ENCODE data around the gene TH.

The TH gene

GRCh38 chr11:2202900-2203439, 31.4 kb upstream of the TH start:
- Histone ChIP-seq H3K4me1 (ENCODE audit: insufficient read depth, low read length, poor library complexity, severe bottlenecking) (peaks cover 4% of the 10 kb centered on the region), H3K79me2 (ENCODE audit: insufficient read depth, low read length) (no peaks in the 10 kb centered on the region), H3K27me3 (ENCODE audit: insufficient read depth, low read length, poor library complexity, severe bottlenecking) (no peaks in the 10 kb centered on the region), H3K36me3 (ENCODE audit: insufficient read depth, low read length) (no peaks in the 10 kb centered on the region), H3F3A (ENCODE audit: low read depth) (no peaks in the 10 kb centered on the region), H3K9me2 (replicated peaks; ENCODE audit: low read depth, low read length) (no peaks in the 10 kb centered on the region), H4K20me1 (ENCODE audit: insufficient read depth, low read length, poor library complexity, severe bottlenecking) (no peaks in the 10 kb centered on the region), H3K9me3 (ENCODE audit: insufficient read depth, low read depth, low read length) (no peaks in the 10 kb centered on the region), H3K4me3 (ENCODE audit: low read length, poor library complexity, severe bottlenecking) (no peak overlapping the region), H3K9ac (ENCODE audit: low read depth, low read length, poor library complexity, severe bottlenecking) (no peak overlapping the region), H2AFZ (ENCODE audit: low read length) (no peak overlapping the region), H3K4me2 (ENCODE audit: low read depth, low read length, poor library complexity, severe bottlenecking) (no peak overlapping the region)
- no peak for TF ChIP-seq CTCF (conservative IDR thresholded peaks at IDR 0.05; ENCODE audit: low read length)
- no peak for TF ChIP-seq EZH2phosphoT487 (IDR thresholded peaks at IDR 0.05; ENCODE audit: borderline replicate concordance)

- Histone ChIP-seq H4K20me1 (ENCODE audit: insufficient read depth, low read length, poor library complexity, severe bottlenecking) (no peaks in the 10 kb centered on the region), H3F3A (ENCODE audit: low read depth) (no peaks in the 10 kb centered on the region), H3K4me3 (ENCODE audit: low read length, poor library complexity, severe bottlenecking) (no peak overlapping the region), H3K27me3 (ENCODE audit: insufficient read depth, low read length, poor library complexity, severe bottlenecking) (no peaks in the 10 kb centered on the region), H3K9me2 (replicated peaks; ENCODE audit: low read depth, low read length) (no peaks in the 10 kb centered on the region), H3K4me1 (ENCODE audit: insufficient read depth, low read length, poor library complexity, severe bottlenecking) (peaks cover 4% of the 10 kb centered on the region), H2AFZ (ENCODE audit: low read length) (no peak overlapping the region), H3K9me3 (ENCODE audit: insufficient read depth, low read depth, low read length) (no peaks in the 10 kb centered on the region), H3K4me2 (ENCODE audit: low read depth, low read length, poor library complexity, severe bottlenecking) (no peak overlapping the region), H3K36me3 (ENCODE audit: insufficient read depth, low read length) (no peaks in the 10 kb centered on the region), H3K79me2 (ENCODE audit: insufficient read depth, low read length) (no peaks in the 10 kb centered on the region), H3K9ac (ENCODE audit: low read depth, low read length, poor library complexity, severe bottlenecking) (no peak overlapping the region)
- TF ChIP-seq EZH2phosphoT487 (IDR thresholded peaks at IDR 0.05; ENCODE audit: borderline replicate concordance) (no peak), CTCF (conservative IDR thresholded peaks at IDR 0.05; ENCODE audit: low read length) (no peak)
These were observed 30.7 kb upstream of the TH start for GRCh38 chr11:2202071-2202899.

- no peak overlapping the region for H3K4me3 ChIP-seq (ENCODE audit: low read length, poor library complexity, severe bottlenecking)
- peaks cover 4% of the 10 kb centered on the region for H3K4me1 ChIP-seq (ENCODE audit: insufficient read depth, low read length, poor library complexity, severe bottlenecking)
- TF ChIP-seq CTCF (conservative IDR thresholded peaks at IDR 0.05; ENCODE audit: low read length) (no peak), EZH2phosphoT487 (IDR thresholded peaks at IDR 0.05; ENCODE audit: borderline replicate concordance) (no peak)
- H3K27me3 ChIP-seq (ENCODE audit: insufficient read depth, low read length, poor library complexity, severe bottlenecking) = peaks cover 5% of the 10 kb centered on the region
- no peaks in the 10 kb centered on the region for H4K20me1 ChIP-seq (ENCODE audit: insufficient read depth, low read length, poor library complexity, severe bottlenecking)
- H3K9ac ChIP-seq (ENCODE audit: low read depth, low read length, poor library complexity, severe bottlenecking) = no peak overlapping the region
- no peaks in the 10 kb centered on the region for H3K36me3 ChIP-seq (ENCODE audit: insufficient read depth, low read length)
- no peaks in the 10 kb centered on the region for H3K79me2 ChIP-seq (ENCODE audit: insufficient read depth, low read length)
- no peaks in the 10 kb centered on the region for H3K9me3 ChIP-seq (ENCODE audit: insufficient read depth, low read depth, low read length)
- no peaks in the 10 kb centered on the region for H3F3A ChIP-seq (ENCODE audit: low read depth)
- H2AFZ ChIP-seq (ENCODE audit: low read length) = no peak overlapping the region
- no peak overlapping the region for H3K4me2 ChIP-seq (ENCODE audit: low read depth, low read length, poor library complexity, severe bottlenecking)
- no peaks in the 10 kb centered on the region for H3K9me2 ChIP-seq (replicated peaks; ENCODE audit: low read depth, low read length)
These were observed 29.9 kb upstream of the TH start for GRCh38 chr11:2201542-2201941.
